Natural killer cell treated with Interleukin-12 subunit alpha and Interleukin-12 subunit beta and Interleukin-15 and Interleukin-18, amount 100 ng/mL, for 72 hours (primary cell): ENCODE measurements around the gene GABPB2. TPM values are rescaled to one million over a fixed set of nuclear protein-coding genes. Genes with fewer than 3 reads are reported as not detected.

Experiments used
- ATAC-seq, 2 donors: fragments of 150-1000 bp; cut with Tn5 transposase in 1 of 2; sonication (Bioruptor Pico), chemical (Tn5 transposase) in 1 of 2; 2 replicates each; pipeline ENCODE4 v1.10.0; 2021
- DNase-seq: peaks from one replicate; pipeline ENCODE4 v3.0.0; 2022; ENCODE audit warnings: low spot score
- H3K27ac Mint-ChIP-seq, 2 donors: 1 replicate in 1 of 2; 2 replicates in 1 of 2; pipeline ENCODE4 v1.8.0; 2022; ENCODE audit warnings: mixed read lengths in 2 of 2, mild to moderate bottlenecking in 1 of 2, moderate library complexity in 1 of 2
- H3K27me3 Mint-ChIP-seq, 2 donors: 1 replicate in 1 of 2; 2 replicates in 1 of 2; pipeline ENCODE4 v1.8.0; 2022; ENCODE audit warnings: mixed read lengths in 2 of 2
- H3K36me3 Mint-ChIP-seq: one replicate; pipeline ENCODE4 v1.8.0; 2022; ENCODE audit warnings: mixed read lengths
- H3K4me1 Mint-ChIP-seq, 2 donors: 1 replicate in 1 of 2; 2 replicates in 1 of 2; pipeline ENCODE4 v1.8.0; 2022; ENCODE audit warnings: low read depth in 2 of 2, mixed read lengths in 2 of 2, mild to moderate bottlenecking in 1 of 2
- H3K4me3 Mint-ChIP-seq: one replicate; pipeline ENCODE4 v1.8.0; 2022; ENCODE audit warnings: mixed read lengths
- H3K9me3 Mint-ChIP-seq: 2 replicates; pipeline ENCODE4 v1.8.0; 2022; ENCODE audit warnings: mixed read lengths
- total RNA-seq, 2 donors: library from RNA; stranded (reverse); gene quantifications; one replicate each; pipeline ENCODE4 v1.2.3, GENCODE V29; 2022

The GABPB2 gene
- total RNA-seq, 2 donors from 2014 or later: 22.2 to 23.8 TPM

GRCh38 chr1:151132335-151133017, 61.9 kb downstream of the GABPB2 start:
- Mint-ChIP-seq H3K36me3 (no peaks in the 10 kb centered on the region), H3K4me3 (no peak overlapping the region), H3K4me1 (peaks cover 7 to 10% of the 10 kb centered on the region in 2 donors), H3K27me3 (no peaks in the 10 kb centered on the region), H3K9me3 (no peaks in the 10 kb centered on the region), H3K27ac (no peak overlapping the region)
- ATAC-seq (no peak), DNase-seq (no peak)

GRCh38 chr1:151133018-151133806, 62.7 kb downstream of the GABPB2 start:
- H3K27ac Mint-ChIP-seq: no peak overlapping the region
- no peaks in the 10 kb centered on the region for H3K36me3 Mint-ChIP-seq
- no peak overlapping the region for H3K4me3 Mint-ChIP-seq
- no peaks in the 10 kb centered on the region for H3K27me3 Mint-ChIP-seq
- no peaks in the 10 kb centered on the region for H3K9me3 Mint-ChIP-seq
- peaks cover 7 to 10% of the 10 kb centered on the region in 2 donors for H3K4me1 Mint-ChIP-seq
- ATAC-seq (no peak), DNase-seq (no peak)

GRCh38 chr1:151134396-151134795, 63.8 kb downstream of the GABPB2 start:
- no peak for ATAC-seq
- no peak for DNase-seq
- no peaks in the 10 kb centered on the region for H3K9me3 Mint-ChIP-seq
- H3K27me3 Mint-ChIP-seq: no peaks in the 10 kb centered on the region
- H3K4me3 Mint-ChIP-seq: no peak overlapping the region
- peaks cover 7 to 10% of the 10 kb centered on the region in 2 donors for H3K4me1 Mint-ChIP-seq
- no peaks in the 10 kb centered on the region for H3K36me3 Mint-ChIP-seq
- no peak overlapping the region for H3K27ac Mint-ChIP-seq

GRCh38 chr1:151134991-151135390, 64.4 kb downstream of the GABPB2 start:
- no peak for ATAC-seq
- Mint-ChIP-seq H3K36me3 (no peaks in the 10 kb centered on the region), H3K27ac (no peak overlapping the region), H3K27me3 (no peaks in the 10 kb centered on the region), H3K4me1 (peaks cover 7 to 10% of the 10 kb centered on the region in 2 donors), H3K4me3 (no peak overlapping the region), H3K9me3 (no peaks in the 10 kb centered on the region)
- no peak for DNase-seq

- peaks cover 4 to 8% of the 10 kb centered on the region in 2 donors for H3K4me1 Mint-ChIP-seq
- no peaks in the 10 kb centered on the region for H3K27me3 Mint-ChIP-seq
- H3K9me3 Mint-ChIP-seq: no peaks in the 10 kb centered on the region
- no peak overlapping the region for H3K4me3 Mint-ChIP-seq
- no peak overlapping the region for H3K27ac Mint-ChIP-seq
- DNase-seq (no peak), ATAC-seq (no peak)
- no peaks in the 10 kb centered on the region for H3K36me3 Mint-ChIP-seq
These were observed 65.1 kb downstream of the GABPB2 start for GRCh38 chr1:151135433-151136385.

GRCh38 chr1:151137789-151138188, 67.2 kb downstream of the GABPB2 start:
- no peak for ATAC-seq
- no peaks in the 10 kb centered on the region for H3K27me3 Mint-ChIP-seq
- no peak overlapping the region for H3K4me3 Mint-ChIP-seq
- DNase-seq: no peak
- H3K4me1 Mint-ChIP-seq: no peaks in the 10 kb centered on the region
- no peaks in the 10 kb centered on the region for H3K9me3 Mint-ChIP-seq
- H3K27ac Mint-ChIP-seq: no peak overlapping the region
- H3K36me3 Mint-ChIP-seq: no peaks in the 10 kb centered on the region

- Mint-ChIP-seq H3K4me3 (no peak overlapping the region), H3K36me3 (no peaks in the 10 kb centered on the region), H3K9me3 (no peaks in the 10 kb centered on the region), H3K27ac (no peak overlapping the region), H3K27me3 (peaks cover 4 to 7% of the 10 kb centered on the region in 2 donors), H3K4me1 (peaks cover 11 to 12% of the 10 kb centered on the region in 2 donors)
- no peak for ATAC-seq
- DNase-seq: no peak
These were observed 72.0 kb downstream of the GABPB2 start for GRCh38 chr1:151142411-151143056.

- Mint-ChIP-seq H3K27me3 (peaks cover 4 to 7% of the 10 kb centered on the region in 2 donors), H3K36me3 (no peaks in the 10 kb centered on the region), H3K4me1 (peaks cover 11 to 14% of the 10 kb centered on the region in 2 donors), H3K4me3 (no peak overlapping the region), H3K9me3 (no peaks in the 10 kb centered on the region), H3K27ac (no peak overlapping the region)
- DNase-seq: no peak
- ATAC-seq: no peak
These were observed 72.5 kb downstream of the GABPB2 start for GRCh38 chr1:151143057-151143435.

GRCh38 chr1:151143986-151144385, 73.4 kb downstream of the GABPB2 start:
- ATAC-seq (no peak), DNase-seq (no peak)
- Mint-ChIP-seq H3K27me3 (peaks cover 4 to 7% of the 10 kb centered on the region in 2 donors), H3K4me1 (peaks cover 11 to 14% of the 10 kb centered on the region in 2 donors), H3K4me3 (no peak overlapping the region), H3K27ac (no peak overlapping the region), H3K36me3 (no peaks in the 10 kb centered on the region), H3K9me3 (no peaks in the 10 kb centered on the region)

- Mint-ChIP-seq H3K27me3 (peaks cover 4 to 7% of the 10 kb centered on the region in 2 donors), H3K9me3 (no peaks in the 10 kb centered on the region), H3K27ac (no peak overlapping the region), H3K4me1 (peaks cover 11 to 14% of the 10 kb centered on the region in 2 donors), H3K4me3 (peak overlapping the region; percentile 41), H3K36me3 (no peaks in the 10 kb centered on the region)
- no peak for ATAC-seq
- DNase-seq: no peak
These were observed 74.1 kb downstream of the GABPB2 start for GRCh38 chr1:151144474-151145303.

- H3K4me1 Mint-ChIP-seq: peaks cover 11 to 14% of the 10 kb centered on the region in 2 donors
- ATAC-seq (no peak), DNase-seq (no peak)
- no peaks in the 10 kb centered on the region for H3K36me3 Mint-ChIP-seq
- H3K27ac Mint-ChIP-seq: no peak overlapping the region
- peak overlapping the region; percentile 83 for H3K4me3 Mint-ChIP-seq
- H3K27me3 Mint-ChIP-seq: peaks cover 4 to 7% of the 10 kb centered on the region in 2 donors
- no peaks in the 10 kb centered on the region for H3K9me3 Mint-ChIP-seq
These were observed 74.9 kb downstream of the GABPB2 start for GRCh38 chr1:151145304-151146071.

GRCh38 chr1:151146072-151146411, 75.5 kb downstream of the GABPB2 start:
- H3K9me3 Mint-ChIP-seq: no peaks in the 10 kb centered on the region
- H3K36me3 Mint-ChIP-seq: no peaks in the 10 kb centered on the region
- no peak overlapping the region for H3K27ac Mint-ChIP-seq
- peaks cover 11 to 14% of the 10 kb centered on the region in 2 donors for H3K4me1 Mint-ChIP-seq
- ATAC-seq: peak in 1 of 2 donors; percentile 2
- DNase-seq: no peak
- H3K27me3 Mint-ChIP-seq: peaks cover 4 to 7% of the 10 kb centered on the region in 2 donors
- H3K4me3 Mint-ChIP-seq: peak overlapping the region; percentile 83
